HuH-7.5 (cell line): Measurements from ENCODE around the gene SAMMSON.

ENCODE experiments used
- DNase-seq: peaks from one replicate; pipeline ENCODE4 v3.0.0; 2011; ENCODE audit warnings: low spot score

SAMMSON gene

DNA sequence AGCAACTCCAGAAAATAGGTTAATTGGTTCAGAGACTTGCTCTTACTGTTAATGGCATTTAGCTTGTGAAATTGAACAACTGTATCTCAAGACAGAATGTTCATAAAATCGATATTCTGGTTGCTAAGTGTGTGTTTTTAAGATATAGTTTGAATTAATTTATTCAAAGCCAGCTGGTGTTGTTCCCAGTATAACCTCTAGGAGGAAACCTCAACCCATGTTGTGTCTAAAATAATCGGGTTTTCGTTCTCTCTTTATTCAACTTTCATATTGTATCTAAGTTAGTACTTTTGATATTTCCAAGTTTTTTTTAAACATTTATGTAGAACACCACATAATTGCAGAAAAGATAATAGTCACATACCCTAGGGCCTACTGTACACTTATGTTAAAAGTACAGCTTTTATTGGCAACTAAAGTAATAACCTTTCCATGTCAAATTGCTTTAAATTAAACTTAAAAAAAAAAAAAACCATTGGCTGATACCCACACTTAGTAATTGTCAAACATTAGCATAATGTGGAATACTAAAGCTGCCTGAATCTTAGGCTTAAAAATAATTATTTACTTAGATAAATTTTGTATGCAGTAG is 90.9 kb downstream of the SAMMSON start:
- no peak for DNase-seq

DNA sequence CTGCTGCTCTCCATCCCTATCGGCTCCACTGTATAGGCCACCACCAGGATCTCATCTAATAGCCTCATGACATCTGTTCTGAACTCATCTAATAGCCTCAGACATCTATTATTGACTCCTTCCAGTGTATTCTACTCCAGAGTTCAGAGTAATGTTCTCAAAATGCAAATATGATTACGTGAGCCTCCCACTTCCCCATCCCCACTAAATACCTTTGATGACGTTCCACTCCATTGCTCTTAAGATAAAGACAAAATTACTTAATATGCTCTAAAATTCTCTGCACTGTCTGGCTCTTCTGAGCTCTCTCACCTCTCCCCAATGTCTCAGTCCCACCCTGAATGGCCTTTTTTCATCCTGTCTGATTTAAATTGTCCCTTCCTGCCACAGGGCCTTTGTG is 94.7 kb downstream of the SAMMSON start:
- no peak for DNase-seq

DNA sequence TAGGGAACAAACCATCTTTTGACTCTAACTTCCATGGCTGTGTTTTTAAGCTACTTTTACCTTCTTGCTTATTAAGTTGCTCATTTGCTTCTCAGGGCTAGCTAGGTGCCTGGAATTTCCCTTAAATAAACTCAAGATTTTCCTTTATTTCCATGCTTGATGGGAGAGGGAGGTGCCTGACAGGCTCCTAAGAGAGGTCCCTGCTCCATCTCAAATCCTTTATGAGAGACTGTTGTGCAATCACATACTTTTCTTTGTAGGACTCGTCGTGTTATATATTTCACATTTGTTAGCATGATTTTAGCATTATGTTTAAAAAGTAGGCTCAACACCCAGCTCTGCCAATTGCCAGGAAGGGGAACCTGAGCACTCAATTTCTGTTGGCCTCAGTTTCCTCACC is 95.7 kb downstream of the SAMMSON start:
- no peak for DNase-seq

DNA sequence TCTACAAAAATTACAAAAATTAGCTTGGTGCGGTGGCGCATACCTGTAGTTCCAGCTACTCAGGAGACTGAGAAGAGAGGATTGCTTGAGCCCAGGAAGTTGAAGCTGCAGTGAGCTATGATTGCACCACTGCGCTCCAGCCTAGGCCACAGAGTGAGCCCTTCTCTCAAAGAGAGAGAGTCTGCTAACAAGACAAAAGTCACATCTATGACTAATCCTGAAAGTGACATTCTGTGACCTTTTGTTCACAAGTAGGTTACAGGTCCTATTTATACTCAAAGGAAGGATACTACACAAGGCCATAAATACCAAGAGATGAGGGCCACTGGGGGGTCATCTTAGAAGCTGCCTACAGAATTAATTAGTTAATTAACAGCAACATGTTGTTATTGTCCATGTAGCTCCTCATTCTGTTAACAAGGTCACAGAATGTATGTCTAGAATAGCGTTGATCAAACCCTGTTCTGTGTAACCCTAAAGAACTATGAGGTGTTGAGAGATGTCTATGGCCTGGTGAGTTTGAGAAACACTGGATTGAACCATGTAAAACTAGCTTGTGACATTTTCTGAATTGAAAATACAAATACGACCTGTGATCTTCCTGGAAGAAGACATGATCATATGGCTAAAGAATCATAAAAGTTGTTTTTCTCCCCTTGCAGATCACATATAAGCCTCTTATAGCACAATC is 97.0 kb downstream of the SAMMSON start:
- no peak for DNase-seq

DNA sequence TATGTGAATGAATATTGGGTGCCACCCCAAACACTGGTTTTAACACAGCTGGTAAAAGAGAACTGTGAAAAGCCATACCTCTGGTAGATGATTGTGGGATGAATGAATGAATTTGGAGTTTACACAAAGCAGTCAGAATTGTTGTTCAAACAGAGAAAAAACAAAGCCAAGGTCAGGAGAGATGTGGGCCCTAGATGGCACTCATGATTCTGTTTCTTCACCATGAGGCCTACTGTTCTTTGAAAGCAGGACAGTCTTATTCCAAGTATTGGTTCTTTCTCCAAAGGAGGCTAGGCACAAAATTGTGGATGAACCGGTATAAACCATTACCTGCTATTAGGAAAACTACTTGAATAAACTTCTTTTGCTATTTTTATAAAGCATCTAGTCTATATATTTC is 97.6 kb downstream of the SAMMSON start:
- DNase-seq = no peak

DNA sequence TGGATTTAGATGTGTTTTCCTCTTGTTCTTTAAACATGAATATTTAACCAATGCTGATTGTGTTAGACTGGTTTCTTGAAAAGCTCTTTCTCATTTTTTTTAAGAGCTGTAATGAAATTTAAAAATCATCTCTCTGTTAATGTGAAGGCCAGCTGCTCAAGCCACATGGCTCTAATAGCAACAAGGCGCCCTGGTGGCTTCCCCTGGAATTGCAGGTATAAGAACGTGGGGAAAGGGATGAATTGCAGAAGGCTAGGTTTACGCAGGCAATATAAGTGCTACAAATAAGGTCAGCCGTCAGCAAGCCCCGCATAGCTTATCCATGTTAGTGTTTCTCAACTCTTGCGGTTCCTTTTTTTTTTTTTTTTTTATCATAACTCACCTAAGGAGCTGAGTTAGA is 108.5 kb downstream of the SAMMSON start:
- no peak for DNase-seq

DNA sequence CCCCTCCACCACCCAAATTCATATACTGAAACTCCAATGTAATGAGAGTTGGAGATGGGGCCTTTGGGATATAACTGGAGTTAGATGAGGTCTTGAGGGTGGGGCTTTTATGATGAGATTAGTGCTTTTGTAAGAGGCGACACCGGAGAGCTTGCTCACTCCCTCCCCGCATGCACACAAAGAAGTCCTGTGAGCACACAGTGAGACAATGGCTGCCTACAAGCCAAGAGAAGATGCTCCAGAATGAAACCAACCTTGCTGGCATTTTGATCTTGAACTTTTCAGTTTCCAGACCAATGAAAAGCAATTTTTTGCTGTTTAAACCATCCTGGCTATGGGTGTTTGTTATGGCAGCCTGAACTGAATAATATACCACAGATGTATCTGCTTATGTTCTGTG is 109.0 kb downstream of the SAMMSON start:
- DNase-seq = no peak

DNA sequence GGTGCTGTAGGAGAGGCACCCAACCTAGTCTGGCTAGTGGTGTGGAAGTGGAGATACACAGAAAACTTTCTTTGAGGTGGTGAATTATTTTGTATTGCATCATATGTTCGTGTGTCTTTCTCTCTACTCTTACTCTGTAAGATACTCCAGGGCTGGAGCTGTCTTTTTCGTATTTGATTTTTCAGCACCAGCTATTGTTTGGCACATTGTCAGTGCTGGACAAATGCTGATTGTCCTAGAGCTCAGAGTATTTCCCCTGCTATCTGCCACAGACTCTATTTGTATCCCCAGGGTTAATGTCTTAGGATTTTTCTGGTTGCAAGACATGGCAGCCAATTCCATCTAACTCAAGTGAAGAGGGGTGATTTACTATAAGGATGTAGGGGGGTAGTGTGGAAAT is 110.5 kb downstream of the SAMMSON start:
- no peak for DNase-seq

DNA sequence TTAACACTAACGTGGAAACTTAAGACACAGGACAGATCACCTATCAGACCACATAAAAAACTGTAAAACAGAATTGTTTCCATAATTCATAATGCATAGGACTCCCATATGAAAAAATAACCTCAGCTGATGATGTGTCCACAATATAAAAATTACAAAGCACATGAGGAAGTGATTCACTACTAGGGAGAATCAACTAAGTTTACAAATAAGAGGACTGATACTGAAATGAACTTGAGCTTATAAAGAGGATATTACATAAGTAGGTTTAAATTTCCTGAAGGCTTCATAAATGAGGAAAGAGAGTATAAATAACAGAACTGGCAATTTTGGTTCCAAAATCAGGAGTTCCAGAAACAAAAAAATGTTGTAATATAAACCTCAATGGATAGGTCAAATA is 111.9 kb downstream of the SAMMSON start:
- DNase-seq = no peak

DNA sequence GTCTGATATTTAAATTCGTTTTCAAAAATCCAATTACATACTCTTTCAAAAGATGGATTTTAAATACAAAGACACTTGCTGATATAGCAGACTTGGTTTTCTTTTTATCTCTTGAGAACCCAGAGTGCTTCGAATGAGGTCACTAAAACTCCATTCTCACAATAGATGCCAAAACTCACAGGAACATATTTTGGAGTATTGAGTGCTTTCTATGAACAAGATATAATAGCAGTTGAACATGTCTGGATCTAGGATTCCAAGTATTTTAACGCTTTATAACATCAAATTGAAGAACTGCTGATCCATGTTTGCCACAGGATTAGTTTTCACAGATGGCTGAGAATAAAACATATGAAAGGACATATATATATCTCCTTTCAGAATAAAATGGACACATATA is 113.2 kb downstream of the SAMMSON start:
- DNase-seq = no peak

DNA sequence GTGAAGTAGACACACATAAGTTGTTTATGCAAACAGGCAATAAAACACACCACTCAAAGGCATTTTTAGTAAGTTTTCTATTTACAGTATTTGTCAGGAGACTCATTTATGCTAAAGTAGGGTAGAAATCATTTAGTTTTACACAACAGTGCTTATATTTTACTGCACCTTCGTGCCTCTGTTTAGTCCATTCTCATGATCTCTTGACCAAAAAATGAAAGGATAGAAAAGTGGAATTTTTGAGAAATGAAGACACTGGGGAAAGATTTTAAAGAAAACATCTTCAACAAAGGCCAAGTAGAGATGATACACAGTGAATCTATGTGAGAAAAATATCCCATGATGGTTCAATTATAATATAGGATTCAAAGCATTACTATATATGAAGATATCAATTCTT is 114.9 kb downstream of the SAMMSON start:
- no peak for DNase-seq

DNA sequence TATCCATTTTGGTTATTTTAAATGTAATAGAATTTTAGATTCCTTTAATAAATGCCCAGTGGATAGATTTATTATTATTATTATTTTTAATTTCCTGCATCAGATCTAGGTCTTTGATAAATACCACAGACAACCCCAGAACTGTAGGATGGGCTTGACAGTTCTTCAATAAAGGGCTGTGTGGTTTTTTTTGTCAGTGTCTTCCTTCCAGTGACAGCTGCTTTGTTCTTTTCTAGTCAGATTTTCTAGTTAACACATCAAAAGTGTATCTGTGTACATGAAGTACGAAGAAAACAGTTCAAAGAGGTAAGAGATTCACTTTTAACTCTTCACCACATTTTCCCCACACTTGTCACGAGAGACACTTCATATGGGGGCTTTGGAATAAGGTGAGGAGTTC is 120.3 kb downstream of the SAMMSON start:
- DNase-seq = no peak
